CD14-positive monocyte (primary cell): ENCODE results near the gene DIDO1. TPM values are rescaled to one million over a fixed set of nuclear protein-coding genes. Genes with fewer than 3 reads are reported as not detected.
A peak's percentile ranks its signal among the peaks of the same experiment; 100 is the strongest.

Experiments used
- DNase-seq, 3 donors: peaks; one replicate each; pipeline ENCODE4 v3.0.0-alpha.2; 2011 to 2022
- H2AFZ ChIP-seq: 2 replicates; pipeline ENCODE4 v1.6.0; 2012; ENCODE audit warnings: mild to moderate bottlenecking, low read depth, low read length, inconsistent platforms; ENCODE audit not compliant: insufficient read depth, poor library complexity, severe bottlenecking
- H3K27ac ChIP-seq, 2 donors: 1 replicate in 1 of 2; 2 replicates in 1 of 2; pipeline ENCODE4 v1.5.1; 2012 to 2013; ENCODE audit warnings: low read length in 2 of 2, control low read depth in 1 of 2, inconsistent platforms in 1 of 2, low read depth in 1 of 2, mild to moderate bottlenecking in 1 of 2
- H3K27me3 ChIP-seq, 2 donors: one replicate each; pipeline versions ENCODE4 v1.6.0 to v1.6.1; 2011 to 2013; ENCODE audit warnings: low read length in 2 of 2; ENCODE audit not compliant: control insufficient read depth in 2 of 2, insufficient read depth in 2 of 2
- H3K36me3 ChIP-seq, 2 donors: replicated peaks in 1 of 2; 1 replicate in 1 of 2; 2 replicates in 1 of 2; pipeline versions ENCODE4 v1.5.1 to v1.6.1; 2012 to 2013; ENCODE audit warnings: low read length in 2 of 2, control low read depth in 1 of 2, inconsistent platforms in 1 of 2, mild to moderate bottlenecking in 1 of 2; ENCODE audit not compliant: insufficient read depth in 2 of 2, control insufficient read depth in 1 of 2
- H3K4me1 ChIP-seq, 2 donors: 1 replicate in 1 of 2; 2 replicates in 1 of 2; pipeline versions ENCODE4 v1.5.1 to v1.6.1; 2012 to 2013; ENCODE audit warnings: low read length in 2 of 2, control low read depth in 1 of 2, inconsistent platforms in 1 of 2, mild to moderate bottlenecking in 1 of 2, moderate library complexity in 1 of 2; ENCODE audit not compliant: insufficient read depth in 2 of 2, control insufficient read depth in 1 of 2
- H3K4me2 ChIP-seq: replicated peaks from 2 replicates; pipeline ENCODE3; 2012; ENCODE audit warnings: low read length, moderate library complexity, mild to moderate bottlenecking; ENCODE audit not compliant: poor library complexity, severe bottlenecking; ENCODE audit errors: extremely low read depth
- H3K4me3 ChIP-seq, 3 experiments: fragments of 200-600 bp in 1 of 3; sonication (generic) in 1 of 3; replicated peaks in 1 of 3; 1 replicate in 2 of 3; 2 replicates in 1 of 3; pipeline ENCODE4 v1.5.1; 2011 to 2013; ENCODE audit warnings: low read length in 3 of 3, mild to moderate bottlenecking in 3 of 3, control low read depth in 2 of 3, low read depth in 2 of 3, inconsistent platforms in 1 of 3, moderate library complexity in 1 of 3
- H3K79me2 ChIP-seq: 2 replicates; pipeline ENCODE4 v1.6.0; 2012; ENCODE audit warnings: mild to moderate bottlenecking, control low read depth, inconsistent platforms, low read length, moderate library complexity; ENCODE audit not compliant: insufficient read depth
- H3K9ac ChIP-seq: 2 replicates; pipeline ENCODE4 v1.6.0; 2017; ENCODE audit warnings: low read length, mild to moderate bottlenecking; ENCODE audit not compliant: insufficient read depth, poor library complexity, severe bottlenecking
- H3K9me3 ChIP-seq, 2 donors: replicated peaks in 1 of 2; 1 replicate in 1 of 2; 2 replicates in 1 of 2; pipeline versions ENCODE4 v1.5.1 to v1.6.1; 2012 to 2013; ENCODE audit warnings: low read length in 2 of 2, control low read depth in 1 of 2; ENCODE audit not compliant: control insufficient read depth in 1 of 2, insufficient read depth in 1 of 2
- H4K20me1 ChIP-seq: 2 replicates; pipeline ENCODE4 v1.6.0; 2012; ENCODE audit warnings: mild to moderate bottlenecking, low read length, control low read depth, moderate library complexity; ENCODE audit not compliant: insufficient read depth
- H3K27ac Mint-ChIP-seq, 7 donors: one replicate each; pipeline ENCODE4 v1.8.0; 2020; ENCODE audit warnings: mild to moderate bottlenecking in 7 of 7, mixed read lengths in 7 of 7, moderate library complexity in 6 of 7, inconsistent platforms in 2 of 7
- H3K27me3 Mint-ChIP-seq, 3 donors: one replicate each; pipeline ENCODE4 v1.8.0; 2021 to 2022; ENCODE audit warnings: low read depth in 3 of 3, mild to moderate bottlenecking in 3 of 3, mixed read lengths in 3 of 3, moderate library complexity in 3 of 3, inconsistent platforms in 1 of 3
- H3K36me3 Mint-ChIP-seq, 2 donors: one replicate each; pipeline ENCODE4 v1.8.0; 2020; ENCODE audit warnings: mixed read lengths in 2 of 2, inconsistent platforms in 1 of 2, mild to moderate bottlenecking in 1 of 2
- H3K4me1 Mint-ChIP-seq: one replicate; pipeline ENCODE4 v1.8.0; 2020; ENCODE audit warnings: mild to moderate bottlenecking, mixed read lengths
- H3K4me3 Mint-ChIP-seq, 2 donors: one replicate each; pipeline ENCODE4 v1.8.0; 2020; ENCODE audit warnings: mild to moderate bottlenecking in 2 of 2, mixed read lengths in 2 of 2, moderate library complexity in 1 of 2
- H3K9me3 Mint-ChIP-seq, 7 donors: one replicate each; pipeline ENCODE4 v1.8.0; 2020 to 2022; ENCODE audit warnings: mixed read lengths in 7 of 7, mild to moderate bottlenecking in 6 of 7, moderate library complexity in 6 of 7, inconsistent platforms in 2 of 7
- CTCF ChIP-seq: fragments of 200-600 bp; IDR thresholded peaks from one replicate; pipeline ENCODE4 v1.8.0; 2022; ENCODE audit warnings: antibody characterized with exemption, mild to moderate bottlenecking
- WGBS: methylation state at CpG from one replicate; pipeline ENCODE4 v1.1.5; 2013; ENCODE audit warnings: missing lambda C conversion rate; ENCODE audit not compliant: insufficient coverage; 5-methylcytosine and 5-hydroxymethylcytosine counted together
- intact Hi-C, 2 donors: fragments of 100-400 bp; cut with micrococcal nuclease; formaldehyde crosslinking; loops; one replicate each; pipeline versions ENCODE4 v1.15.0 to v1.15.1; 2023
- polyA plus RNA-seq, 3 donors: library from polyadenylated mRNA; depleted of rRNA in 1 of 3; unstranded in 2 of 3; stranded (reverse) in 1 of 3; fragments of 300-500 nt in 2 of 3; fragments of >200 nt in 1 of 3; fragmentation: Illumina TruSeq in 2 of 3; gene quantifications; 1 replicate in 2 of 3; 2 replicates in 1 of 3; pipeline ENCODE4 v1.2.3, GENCODE V29; 2012 to 2021

DIDO1 gene
- polyA plus RNA-seq, 3 donors: 8.5 to 23.8 (median 12.9) TPM

DNA sequence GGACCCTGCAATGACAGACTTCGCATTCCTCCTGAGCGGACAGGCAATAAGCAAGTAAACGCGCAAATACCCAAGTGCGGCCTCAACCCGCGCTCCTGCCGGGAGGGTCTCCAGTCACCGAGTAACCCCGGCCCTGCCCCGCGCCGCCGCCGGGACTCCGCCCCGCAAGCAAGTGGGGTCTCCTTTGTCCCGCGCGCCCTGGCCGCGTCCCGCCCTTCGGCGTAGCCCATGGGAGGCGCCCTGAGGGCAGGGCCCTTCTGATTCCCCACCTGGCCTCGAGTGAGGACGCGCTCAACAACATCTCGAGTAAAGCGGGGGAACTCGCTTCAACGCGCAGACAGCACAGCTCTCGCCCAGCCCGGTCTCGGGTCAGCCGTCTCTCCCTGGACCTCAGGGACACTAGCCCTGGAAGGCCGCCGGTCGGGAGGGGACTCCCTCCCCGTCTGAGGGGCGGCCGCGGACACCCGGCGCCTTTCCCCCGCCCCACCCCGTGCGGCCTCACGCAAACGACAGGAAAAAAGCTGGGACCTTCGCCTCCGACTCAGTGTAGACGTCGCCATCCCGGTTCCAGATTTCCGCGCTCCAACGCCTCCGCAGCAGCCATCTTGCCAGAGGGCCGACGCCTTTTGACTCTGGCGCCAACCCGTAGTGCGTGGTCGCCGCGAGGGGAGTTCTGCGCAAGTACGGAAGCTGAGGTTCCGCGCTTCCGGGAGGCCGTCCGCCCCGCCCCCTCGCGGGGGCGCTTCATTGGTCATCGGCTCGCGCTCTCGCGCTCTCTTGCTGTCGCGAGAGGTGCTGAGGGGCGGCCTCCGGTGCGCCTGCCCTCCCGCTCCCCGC lies 11.2 kb upstream of the DIDO1 start:
- H3K36me3 ChIP-seq: peaks cover 27 to 38% of the 10 kb centered on the region in 2 donors
- H2AFZ ChIP-seq: peak overlapping the region; percentile 98
- intact Hi-C loops: loop anchor here (2.0 to 10.0 kb wide), 5 partner anchors 13 to 700 kb away; partner anchors contain the start of genes SLC17A9 (in 2 of the 2), ADRM1 (in 1 of the 2), OSBPL2 (in 1 of the 2) and YTHDF1 (in 1 of the 2)
- TF ChIP-seq CTCF: no peak
- peak overlapping the region; percentile 94 to 99 (median 97) for H3K4me3 ChIP-seq
- H3K4me2 ChIP-seq: peak overlapping the region; percentile 94
- peaks cover 27 to 36% of the 10 kb centered on the region in 2 donors for H3K4me1 ChIP-seq
- H3K27me3 ChIP-seq: no peaks in the 10 kb centered on the region
- Mint-ChIP-seq H3K4me1 (peaks cover 28% of the 10 kb centered on the region), H3K4me3 (peak overlapping the region; percentile 92 to 96), H3K27me3 (peaks cover 0 to 1% (median 0%) of the 10 kb centered on the region in 3 donors), H3K27ac (peak overlapping the region; percentile 78 to 96 (median 90)), H3K36me3 (peaks cover 21 to 27% of the 10 kb centered on the region in 2 donors), H3K9me3 (no peaks in the 10 kb centered on the region)
- H4K20me1 ChIP-seq: peaks cover 33% of the 10 kb centered on the region
- H3K9me3 ChIP-seq: no peaks in the 10 kb centered on the region
- H3K9ac ChIP-seq: peak overlapping the region; percentile 87
- DNase-seq: peak; percentile 94 to 97 (median 97)
- H3K79me2 ChIP-seq: peaks cover 96% of the 10 kb centered on the region
- peak overlapping the region; percentile 59 to 88 for H3K27ac ChIP-seq
- WGBS: under 1% methylated on average over 90 of the region's 92 CpGs

GRCh38 chr20:62935968-62936585 lies 9.8 kb upstream of the DIDO1 start:
- H3K79me2 ChIP-seq: peaks cover 96% of the 10 kb centered on the region
- H3K4me2 ChIP-seq: no peak overlapping the region
- Mint-ChIP-seq H3K27ac (peak overlapping the region in 3 of 7 donors; percentile 14 to 28 (median 16)), H3K9me3 (no peaks in the 10 kb centered on the region), H3K4me1 (peaks cover 31% of the 10 kb centered on the region), H3K27me3 (peaks cover 0 to 1% (median 0%) of the 10 kb centered on the region in 3 donors), H3K4me3 (no peak overlapping the region), H3K36me3 (peaks cover 10 to 14% of the 10 kb centered on the region in 2 donors)
- H4K20me1 ChIP-seq: peaks cover 39% of the 10 kb centered on the region
- 96% methylated on average over 14 of the region's 22 CpGs for WGBS
- H3K27ac ChIP-seq: no peak overlapping the region
- intact Hi-C loops: loop anchor here (5.0 to 10.0 kb wide), 3 partner anchors 279 to 699 kb away; partner anchors contain the start of genes ADRM1 (in 1 of the 2), OSBPL2 (in 1 of the 2) and YTHDF1 (in 1 of the 2)
- H3K9ac ChIP-seq: no peak overlapping the region
- no peaks in the 10 kb centered on the region for H3K27me3 ChIP-seq
- no peak overlapping the region for H3K4me3 ChIP-seq
- no peak overlapping the region for H2AFZ ChIP-seq
- peaks cover 13 to 24% of the 10 kb centered on the region in 2 donors for H3K36me3 ChIP-seq
- no peak for DNase-seq
- peaks cover 27 to 36% of the 10 kb centered on the region in 2 donors for H3K4me1 ChIP-seq
- H3K9me3 ChIP-seq: no peaks in the 10 kb centered on the region
- no peak for TF ChIP-seq CTCF
